A549 (cell line): ENCODE data around the gene HYAL3. TPM values are rescaled to one million over a fixed set of nuclear protein-coding genes. Genes with fewer than 3 reads are reported as not detected.

ENCODE experiments used
- ATAC-seq, 2 experiments: fragments of 200-7000 bp in 1 of 2; fragments of >200 bp in 1 of 2; cut with Nextera tagmentation in 1 of 2; cut with Tn5 transposase in 1 of 2; 3 replicates each; pipeline versions ENCODE4 v1.8.0 to v1.9.1; 2018 to 2020; ENCODE audit warnings: mild to moderate bottlenecking in 1 of 2, moderate library complexity in 1 of 2
- CTCF ChIA-PET: fragments of 300-600 bp; sonication (Branson Sonifier 250); formaldehyde crosslinking; extraction: SDS; loops from one replicate; lab custom pipeline; 2021; ENCODE audit warnings: antibody characterized with exemption, inconsistent platforms; lab: Yijun Ruan, JAX
- POLR2A ChIA-PET: fragments of 350-600 bp; formaldehyde crosslinking; extraction: SDS; loops from one replicate; lab custom pipeline; 2021; ENCODE audit warnings: antibody characterized with exemption, inconsistent platforms; lab: Yijun Ruan, JAX
- DNase-seq, 2 experiments: peaks; one replicate each; pipeline versions ENCODE4 v3.0.0 to v3.0.0-alpha.2; 2011 to 2016; ENCODE audit warnings: low read depth in 1 of 2, low spot score in 1 of 2
- FAIRE-seq: peaks from 2 replicates; lab custom pipeline; 2011; peaks lifted over from hg19 to GRCh38; lab: Jason Lieb, UNC
- H3K27ac ChIP-seq, 2 experiments: fragments of >200 bp; sonication (Bioruptor Twin); formaldehyde crosslinking; 3 replicates each; pipeline ENCODE4 v1.5.1; 2016 to 2017
- H3K4me1 ChIP-seq: fragments of >200 bp; sonication (Bioruptor Twin); formaldehyde crosslinking; 3 replicates; pipeline ENCODE4 v1.6.1; 2016
- H3K4me2 ChIP-seq: fragments of >200 bp; sonication (Bioruptor Twin); formaldehyde crosslinking; 3 replicates; pipeline ENCODE4 v1.6.1; 2016
- H3K4me3 ChIP-seq: fragments of >200 bp; sonication (Bioruptor Twin); formaldehyde crosslinking; 3 replicates; pipeline ENCODE4 v1.5.1; 2016
- H3K9me3 ChIP-seq: fragments of >200 bp; sonication (Bioruptor Twin); formaldehyde crosslinking; 3 replicates; pipeline ENCODE4 v1.6.1; 2016
- ATOH8 ChIP-seq: fragments of 250-450 bp; sonication (Bioruptor Pico); IDR thresholded peaks from 2 replicates; pipeline ENCODE4 v1.5.0; 2020; ENCODE audit warnings: low read depth, mild to moderate bottlenecking, moderate library complexity
- CBX2 ChIP-seq: fragments of 200-600 bp; sonication (generic); IDR thresholded peaks from 2 replicates; pipeline ENCODE4 v1.6.1; 2016; ENCODE audit warnings: low read depth, mild to moderate bottlenecking, borderline replicate concordance
- CHD4 ChIP-seq: fragments of 200-600 bp; sonication (generic); IDR thresholded peaks from 2 replicates; pipeline ENCODE4 v1.6.1; 2016; ENCODE audit warnings: antibody characterized with exemption, mild to moderate bottlenecking, borderline replicate concordance
- EHF ChIP-seq: fragments of 250-450 bp; sonication (Bioruptor Pico); IDR thresholded peaks from 2 replicates; pipeline ENCODE4 v1.5.0; 2020; ENCODE audit warnings: mild to moderate bottlenecking
- EHMT2 ChIP-seq: fragments of 200-600 bp; sonication (generic); IDR thresholded peaks from 2 replicates; pipeline ENCODE4 v1.6.1; 2016; ENCODE audit warnings: antibody characterized with exemption, low read depth, mild to moderate bottlenecking, moderate library complexity
- ELK1 ChIP-seq: fragments of 150-350 bp; IDR thresholded peaks from 2 replicates; pipeline ENCODE4 v1.6.1; 2014; ENCODE audit warnings: low read depth, mild to moderate bottlenecking, low read length
- EP300 ChIP-seq, 2 experiments: fragments of >200 bp; sonication (Bioruptor Twin); formaldehyde crosslinking; IDR thresholded peaks; 2 replicates in 1 of 2; 3 replicates in 1 of 2; pipeline ENCODE4 v1.6.1; 2016 to 2017
- HEYL ChIP-seq: fragments of 250-450 bp; sonication (Bioruptor Pico); IDR thresholded peaks from 2 replicates; pipeline ENCODE4 v1.8.0; 2021; ENCODE audit warnings: mild to moderate bottlenecking, moderate library complexity
- HMGXB4 ChIP-seq: fragments of 250-450 bp; sonication (Bioruptor Pico); IDR thresholded peaks from 2 replicates; pipeline ENCODE4 v1.5.0; 2021; ENCODE audit warnings: mild to moderate bottlenecking, moderate library complexity, borderline replicate concordance
- JUN ChIP-seq, 2 experiments: fragments of >200 bp; sonication (Bioruptor Twin); formaldehyde crosslinking; IDR thresholded peaks; 2 replicates in 1 of 2; 3 replicates in 1 of 2; pipeline ENCODE4 v1.6.1; 2016 to 2017
- JUNB ChIP-seq: fragments of >200 bp; sonication (Bioruptor Twin); formaldehyde crosslinking; IDR thresholded peaks from 2 replicates; pipeline ENCODE4 v1.6.1; 2016
- MAX ChIP-seq: IDR thresholded peaks from 2 replicates; pipeline ENCODE4 v1.6.1; 2012
- MAZ ChIP-seq: fragments of 150-350 bp; IDR thresholded peaks from 2 replicates; pipeline ENCODE4 v1.6.1; 2014; ENCODE audit warnings: antibody characterized with exemption, low read depth, low read length, borderline replicate concordance
- NPAS2 ChIP-seq: fragments of 250-450 bp; sonication (Bioruptor Pico); IDR thresholded peaks from 2 replicates; pipeline ENCODE4 v1.8.0; 2022; ENCODE audit warnings: mild to moderate bottlenecking, moderate library complexity, borderline replicate concordance
- RARB ChIP-seq: fragments of 250-450 bp; sonication (Bioruptor Pico); IDR thresholded peaks from 2 replicates; pipeline ENCODE4 v1.8.0; 2021; ENCODE audit warnings: mild to moderate bottlenecking, moderate library complexity
- REST ChIP-seq: fragments of 200-600 bp; sonication (generic); IDR thresholded peaks from 2 replicates; pipeline ENCODE4 v1.6.1; 2016; ENCODE audit warnings: antibody characterized with exemption, mild to moderate bottlenecking, moderate library complexity
- SMC3 ChIP-seq: fragments of >200 bp; sonication (Bioruptor Twin); formaldehyde crosslinking; IDR thresholded peaks from 3 replicates; pipeline ENCODE4 v1.6.1; 2018; ENCODE audit warnings: inconsistent platforms
- ZC3H11A ChIP-seq: fragments of 450-650 bp; IDR thresholded peaks from 2 replicates; pipeline ENCODE4 v1.6.1; 2014; ENCODE audit warnings: antibody characterized with exemption, mild to moderate bottlenecking
- WGBS: methylation state at CpG from one replicate; pipeline ENCODE4 v1.1.6; 2017; ENCODE audit errors: missing lambda C conversion rate; 5-methylcytosine and 5-hydroxymethylcytosine counted together
- polyA plus RNA-seq, 4 experiments: library from polyadenylated mRNA; depleted of rRNA in 3 of 4; stranded (reverse); fragments of >200 nt; fragmentation: RNase III in 1 of 4; extraction: RNeasy Plus Mini Kit Qiagen cat#74134 plus additional on column Dnase treatment in 1 of 4; gene quantifications; 2 replicates in 3 of 4; 3 replicates in 1 of 4; pipeline ENCODE4 v1.2.3, GENCODE V29; 2011 to 2017

Gene HYAL3
- polyA plus RNA-seq, 2 of the 4 experiments (the other 2 are of a cell fraction) = 3.0 to 5.0 TPM

- peak overlapping the region; percentile 44 for H3K4me3 ChIP-seq
- DNase-seq (no peak), ATAC-seq (no peak), FAIRE-seq (no peak)
- ChIA-PET CTCF (interaction anchor here (1.1 to 3.5 kb wide), 6 partner anchors 15 to 65 kb away, joined by 3 to 21 read pairs (median 6); partner anchors contain the start of genes HYAL2 and TUSC2), POLR2A (interaction anchor here (0.5 to 1.4 kb wide), 5 partner anchors 21 to 271 kb away, joined by 3 to 4 read pairs (median 3); no protein-coding TSS in a partner anchor)
- peak overlapping the region; percentile 74 to 82 for H3K27ac ChIP-seq
- TF ChIP-seq JUN (IDR thresholded peaks at IDR 0.05) = no peak
- peak; percentile 36; the same call in 1 of the 2 replicates for TF ChIP-seq EHF (CRISPR knock-in tag)
- peak overlapping the region; percentile 92 for H3K4me2 ChIP-seq
- WGBS = 57% methylated on average over 10 of the region's 12 CpGs
- H3K4me1 ChIP-seq = peaks cover 26% of the 10 kb centered on the region
- no peaks in the 10 kb centered on the region for H3K9me3 ChIP-seq
These were observed 900 bp upstream of the HYAL3 start for GRCh38 chr3:50299929-50300680.

- Histone ChIP-seq H3K4me1 (peaks cover 26% of the 10 kb centered on the region), H3K9me3 (no peaks in the 10 kb centered on the region), H3K4me2 (peak overlapping the region; percentile 92), H3K27ac (peak overlapping the region; percentile 74 to 82), H3K4me3 (peak overlapping the region; percentile 44)
- ChIA-PET CTCF (interaction anchor here (1.1 to 3.5 kb wide), 7 partner anchors 16 to 105 kb away, joined by 3 to 21 read pairs (median 3); partner anchors contain the start of genes HYAL2 and TUSC2), POLR2A (interaction anchor here (0.5 to 1.4 kb wide), 4 partner anchors 20 to 39 kb away, joined by 3 to 4 read pairs (median 4); no protein-coding TSS in a partner anchor)
- ATAC-seq (peak in 1 of 2 experiments; percentile 84; a peak in 3 of 6 replicates), DNase-seq (no peak), FAIRE-seq (no peak)
- WGBS = no CpG with 5 or more reads among the region's 12 CpGs
- TF ChIP-seq SMC3 (no peak), ELK1 (no peak), RARB (CRISPR knock-in tag) (no peak)
These were observed 378 bp upstream of the HYAL3 start for GRCh38 chr3:50299638-50299928.

- ATAC-seq = peak; percentile 15 to 16; a peak in 3 of 6 replicates
- POLR2A ChIA-PET = no interaction called here
- H3K4me2 ChIP-seq = peak overlapping the region; percentile 98
- H3K9me3 ChIP-seq = no peaks in the 10 kb centered on the region
- no peak for FAIRE-seq
- CTCF ChIA-PET = interaction anchor here (0.8 to 3.5 kb wide), 7 partner anchors 22 to 103 kb away, joined by 3 to 21 read pairs (median 3); partner anchors contain the start of gene HYAL2
- peak overlapping the region; percentile 92 to 98 for H3K27ac ChIP-seq
- H3K4me3 ChIP-seq = peak overlapping the region; percentile 77
- H3K4me1 ChIP-seq = peaks cover 22% of the 10 kb centered on the region
- WGBS = 82% methylated on average over 8 of the region's 9 CpGs
- DNase-seq = peak in 1 of 2 experiments; percentile 32
- TF ChIP-seq ZC3H11A (no peak), EHMT2 (no peak), MAZ (no peak), ATOH8 (CRISPR knock-in tag) (no peak), MAX (no peak), CBX2 (no peak), CHD4 (no peak), HEYL (CRISPR knock-in tag) (no peak), JUNB (no peak), ELK1 (no peak), HMGXB4 (CRISPR knock-in tag) (no peak), JUN (IDR thresholded peaks at IDR 0.05) (no peak), REST (no peak), NPAS2 (CRISPR knock-in tag) (no peak), EP300 (IDR thresholded peaks at IDR 0.05) (no peak)
These were observed 1.1 kb downstream of the HYAL3 start for GRCh38 chr3:50297896-50298725.
